Islet of Langerhans (tissue), 1 donor: ENCODE results near the gene OR4N2.
"Not testable (repeated sequence)": the region's sequence is repeated elsewhere in the genome, so short reads cannot be mapped to it uniquely, and the experiment has no call there.

ENCODE experiments used
- FAIRE-seq: peaks from one replicate; lab custom pipeline; 2011; peaks lifted over from hg19 to GRCh38; lab: Jason Lieb, UNC

Gene OR4N2, protein sequence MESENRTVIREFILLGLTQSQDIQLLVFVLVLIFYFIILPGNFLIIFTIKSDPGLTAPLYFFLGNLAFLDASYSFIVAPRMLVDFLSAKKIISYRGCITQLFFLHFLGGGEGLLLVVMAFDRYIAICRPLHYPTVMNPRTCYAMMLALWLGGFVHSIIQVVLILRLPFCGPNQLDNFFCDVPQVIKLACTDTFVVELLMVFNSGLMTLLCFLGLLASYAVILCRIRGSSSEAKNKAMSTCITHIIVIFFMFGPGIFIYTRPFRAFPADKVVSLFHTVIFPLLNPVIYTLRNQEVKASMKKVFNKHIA

GRCh38 chr14:19803470-19803869, at the start of gene OR4N2:
Gene OR4N2, plus strand, starts transcription at chr14:19803770. Its CDS starts 23,679 bp downstream, at chr14:19827449.
- not testable (repeated sequence) for FAIRE-seq

GRCh38 chr14:19754172-19754571, 49.4 kb upstream of the OR4N2 start:
- no peak for FAIRE-seq

- FAIRE-seq: not testable (repeated sequence)
These were observed 32.1 kb upstream of the OR4N2 start for GRCh38 chr14:19771491-19771890.

- FAIRE-seq: no peak
These were observed 31.6 kb upstream of the OR4N2 start for GRCh38 chr14:19771895-19772430.

DNA sequence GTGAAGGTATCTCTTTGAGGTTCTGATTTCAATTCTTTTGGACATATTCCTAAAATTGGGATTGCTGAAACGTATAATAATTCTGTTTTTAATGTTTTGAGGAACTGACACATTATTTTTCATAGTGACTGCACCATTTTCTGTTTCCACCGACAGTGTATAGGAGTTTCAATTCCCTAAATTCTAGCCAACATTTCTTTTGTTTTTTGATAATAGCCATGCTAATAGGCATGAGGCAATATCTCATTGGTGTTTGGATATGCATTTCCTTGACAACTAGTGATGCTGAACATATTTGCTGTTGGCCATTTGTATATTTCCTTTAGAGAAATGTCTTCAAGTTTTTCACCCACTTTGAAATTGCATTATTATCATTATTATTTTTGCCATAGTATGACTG, 31.1 kb upstream of the OR4N2 start:
- not testable (repeated sequence) for FAIRE-seq

DNA sequence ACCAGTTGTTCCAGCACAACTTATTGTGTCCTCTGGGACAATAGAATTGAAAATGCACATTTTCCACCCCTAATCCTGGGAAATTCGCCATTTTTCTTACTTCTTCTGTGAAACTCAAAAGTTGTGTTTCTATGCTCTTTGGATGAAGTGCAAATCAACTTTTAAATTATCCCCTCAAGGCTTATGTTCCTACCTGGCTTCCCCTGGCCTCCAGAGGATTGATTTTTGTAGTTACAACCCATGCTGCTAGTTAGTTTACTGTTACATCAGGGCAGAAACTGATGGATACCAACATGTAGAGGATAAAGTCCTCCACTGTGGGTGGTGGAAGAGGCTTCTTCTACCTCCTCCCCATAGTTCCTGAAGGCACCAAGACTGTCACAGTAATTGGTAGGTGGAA, 30.4 kb upstream of the OR4N2 start, which contains the start of gene OR4M1:
Gene OR4M1 (plus strand): TSS at position 301 of the 400 bp plus-strand sequence. CDS start 6,819 bp downstream, outside the sequence.
- not testable (repeated sequence) for FAIRE-seq

- no peak for FAIRE-seq
These were observed 28.0 kb upstream of the OR4N2 start for GRCh38 chr14:19775587-19775986.

- FAIRE-seq: not testable (repeated sequence)
These were observed 17.7 kb upstream of the OR4N2 start for GRCh38 chr14:19785848-19786247.

- not testable (repeated sequence) for FAIRE-seq
These were observed 16.3 kb upstream of the OR4N2 start for GRCh38 chr14:19787318-19787717.

- not testable (repeated sequence) for FAIRE-seq
These were observed 15.4 kb upstream of the OR4N2 start for GRCh38 chr14:19788150-19788549.

GRCh38 chr14:19796520-19797108, 7.0 kb upstream of the OR4N2 start:
- not testable (repeated sequence) for FAIRE-seq

GRCh38 chr14:19799880-19800279, 3.7 kb upstream of the OR4N2 start:
- no peak for FAIRE-seq

DNA sequence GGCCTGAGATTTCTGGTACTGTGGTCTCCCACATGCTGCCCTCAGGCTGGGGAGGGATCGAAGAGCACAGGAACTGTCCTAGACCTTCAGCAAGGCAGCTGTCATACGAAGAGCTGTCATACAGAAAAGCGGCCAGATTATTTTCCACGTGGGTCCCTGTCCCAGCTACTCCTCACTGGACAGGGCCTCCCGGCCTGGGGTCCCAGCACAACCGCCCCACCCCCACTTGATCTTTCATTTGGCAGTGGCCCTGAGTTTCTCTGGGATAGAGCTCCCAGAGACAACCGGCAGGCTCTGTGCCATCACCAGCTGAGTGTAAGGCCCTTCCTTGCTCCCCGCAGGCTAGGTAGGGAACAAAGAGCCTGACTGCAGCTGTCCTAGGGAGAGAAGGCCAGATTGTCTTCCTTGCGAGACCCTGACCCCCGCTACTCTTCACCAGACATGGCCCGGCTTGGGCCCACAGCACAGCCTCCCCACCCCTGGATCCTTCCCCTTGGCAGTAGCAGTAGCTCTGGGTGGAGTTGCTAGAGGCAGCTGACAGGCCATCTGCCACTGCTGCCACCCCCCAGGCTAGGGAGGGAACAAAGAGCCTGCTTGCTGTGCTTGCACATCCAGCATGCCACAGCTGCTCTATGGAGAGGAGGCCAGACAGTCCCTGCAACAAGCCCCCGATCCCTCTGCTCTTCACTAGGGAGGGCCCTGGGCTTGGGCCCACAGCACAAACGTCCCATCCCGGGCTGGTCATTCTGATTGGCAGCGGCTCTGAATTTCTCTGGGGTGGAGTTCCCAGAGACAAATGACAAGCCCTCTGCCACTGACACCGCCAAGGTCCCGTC, 3.1 kb upstream of the OR4N2 start:
- FAIRE-seq: no peak

DNA sequence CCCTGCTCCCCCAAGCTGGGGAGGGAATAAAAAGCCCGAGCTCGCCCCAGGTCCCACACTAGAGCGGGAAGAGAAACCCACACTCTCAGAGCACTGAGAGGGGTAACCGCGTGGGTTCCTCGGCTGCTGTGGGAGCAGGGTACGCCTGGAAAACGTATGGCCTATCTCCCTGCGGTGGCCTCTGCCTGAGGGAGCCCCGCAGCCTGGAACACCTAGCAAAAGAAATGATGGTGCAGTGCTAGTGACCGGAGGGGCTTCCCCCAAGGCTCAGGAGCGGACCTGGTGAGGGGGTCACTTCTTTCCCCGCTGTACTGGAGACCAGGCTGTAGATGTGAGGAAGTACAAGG, 2.5 kb upstream of the OR4N2 start:
- FAIRE-seq: no peak

DNA sequence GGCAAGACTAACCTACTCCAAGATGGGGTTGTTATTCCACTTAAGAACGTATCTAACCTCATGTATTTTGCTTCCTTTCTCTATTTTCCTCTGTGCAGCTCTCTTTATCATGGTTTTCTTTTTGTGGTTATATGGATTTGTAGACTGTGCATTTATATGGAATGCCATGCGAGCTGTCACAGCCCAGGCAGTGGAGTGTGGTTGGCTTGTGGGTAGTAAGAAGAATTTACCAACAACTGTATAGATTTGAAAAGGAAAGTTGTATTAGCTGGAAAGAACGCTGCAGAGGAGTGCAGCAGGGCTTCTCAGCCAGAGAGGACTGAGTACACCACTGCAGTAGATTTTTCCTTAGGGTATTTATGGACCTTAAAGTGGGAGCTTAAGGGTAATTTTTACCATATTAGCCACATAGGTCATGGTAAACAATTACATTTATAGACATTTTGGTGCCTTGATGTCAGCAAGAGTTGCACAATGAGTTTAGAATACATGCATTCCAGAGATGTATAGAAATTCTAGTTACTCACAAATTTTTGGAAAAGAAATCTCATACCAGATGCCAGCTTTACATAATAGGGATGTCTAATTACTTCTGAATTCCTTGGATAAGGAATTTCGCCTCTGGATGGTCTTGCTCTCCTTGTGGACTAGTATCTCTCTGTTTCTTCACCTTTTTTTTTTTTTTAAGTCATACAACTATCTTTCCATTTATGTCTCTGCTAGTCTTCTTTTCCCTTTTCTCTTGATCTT, 9.8 kb downstream of the OR4N2 start:
- not testable (repeated sequence) for FAIRE-seq

DNA sequence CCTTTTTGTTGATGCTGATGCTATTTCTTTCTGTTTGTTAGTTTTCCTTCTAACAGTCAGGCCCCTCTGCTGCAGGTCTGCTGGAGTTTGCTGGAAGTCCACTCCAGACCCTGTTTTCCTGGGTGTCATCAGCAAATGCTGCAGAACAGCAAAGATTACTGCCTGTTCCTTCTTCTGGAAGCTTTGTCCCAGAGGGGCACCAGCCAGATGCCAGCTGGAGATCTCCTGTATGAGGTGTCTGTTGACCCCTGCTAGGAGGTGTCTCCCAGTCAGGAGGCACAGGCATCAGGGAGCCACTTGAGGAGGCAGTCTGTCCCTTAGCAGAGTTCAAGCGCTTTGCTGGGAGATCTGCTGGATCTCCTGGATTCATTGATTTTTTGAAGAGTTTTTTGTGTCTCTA, 16.3 kb downstream of the OR4N2 start:
- FAIRE-seq: not testable (repeated sequence)

DNA sequence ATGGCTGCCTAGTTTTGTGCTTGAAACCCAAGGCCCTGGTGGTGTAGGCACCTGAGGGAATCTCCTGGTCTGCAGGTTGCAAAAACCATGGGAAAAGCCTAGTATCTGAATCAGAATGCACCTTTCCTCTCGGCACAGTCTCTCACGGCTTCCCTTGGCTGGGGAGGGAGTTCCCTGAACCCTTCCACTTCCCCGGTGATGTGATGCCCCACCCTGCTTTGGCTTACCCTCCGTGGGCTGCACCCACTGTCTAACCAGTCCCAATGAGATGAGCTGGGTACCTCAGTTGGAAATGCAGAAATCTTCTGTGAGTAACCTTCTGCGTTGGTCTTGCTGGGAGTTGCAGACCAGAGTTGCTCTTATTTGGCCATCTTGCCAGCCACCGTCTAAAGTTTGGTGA, 17.4 kb downstream of the OR4N2 start:
- FAIRE-seq: not testable (repeated sequence)

GRCh38 chr14:19823178-19823577, 19.6 kb downstream of the OR4N2 start:
- peak; percentile 51 for FAIRE-seq

GRCh38 chr14:19823765-19824164, 20.2 kb downstream of the OR4N2 start:
- no peak for FAIRE-seq

DNA sequence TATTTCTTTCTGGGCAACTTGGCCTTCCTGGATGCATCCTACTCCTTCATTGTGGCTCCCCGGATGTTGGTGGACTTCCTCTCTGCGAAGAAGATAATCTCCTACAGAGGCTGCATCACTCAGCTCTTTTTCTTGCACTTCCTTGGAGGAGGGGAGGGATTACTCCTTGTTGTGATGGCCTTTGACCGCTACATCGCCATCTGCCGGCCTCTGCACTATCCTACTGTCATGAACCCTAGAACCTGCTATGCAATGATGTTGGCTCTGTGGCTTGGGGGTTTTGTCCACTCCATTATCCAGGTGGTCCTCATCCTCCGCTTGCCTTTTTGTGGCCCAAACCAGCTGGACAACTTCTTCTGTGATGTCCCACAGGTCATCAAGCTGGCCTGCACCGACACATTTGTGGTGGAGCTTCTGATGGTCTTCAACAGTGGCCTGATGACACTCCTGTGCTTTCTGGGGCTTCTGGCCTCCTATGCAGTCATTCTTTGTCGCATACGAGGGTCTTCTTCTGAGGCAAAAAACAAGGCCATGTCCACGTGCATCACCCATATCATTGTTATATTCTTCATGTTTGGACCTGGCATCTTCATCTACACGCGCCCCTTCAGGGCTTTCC, 24.2 kb downstream of the OR4N2 start:
- not testable (repeated sequence) for FAIRE-seq

DNA sequence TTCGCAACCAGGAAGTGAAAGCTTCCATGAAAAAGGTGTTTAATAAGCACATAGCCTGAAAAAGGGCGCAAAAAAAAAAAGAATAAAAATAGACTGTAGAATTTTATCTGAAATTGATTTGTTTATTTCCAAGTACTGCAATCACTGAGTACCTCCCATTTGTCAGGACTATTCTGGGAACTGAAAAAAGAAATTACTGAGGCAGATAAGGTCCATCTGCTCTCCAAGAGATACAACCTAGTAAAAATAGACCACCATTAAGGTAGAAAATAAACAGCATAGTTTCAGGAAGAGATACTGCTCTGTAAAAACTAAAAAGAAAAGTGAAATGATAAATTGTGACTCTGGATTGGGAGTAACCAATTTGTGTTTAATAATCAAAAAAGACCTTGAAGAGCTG, 24.7 kb downstream of the OR4N2 start:
- FAIRE-seq: no peak
